Measurements from ENCODE around the gene TGIF2. TPM values are rescaled to one million over a fixed set of nuclear protein-coding genes. Genes with fewer than 3 reads are reported as not detected.
A peak's percentile ranks its signal among the peaks of the same experiment; 100 is the strongest.

The TGIF2 gene
- total RNA-seq, 1 donor from 2014 or later, result 13.4 TPM

- no peak overlapping the region for H3K4me3 ChIP-seq (ENCODE audit: low read depth, low read length)
Measured at GRCh38 chr20:36624068-36624943, 50.9 kb downstream of the TGIF2 start.

GRCh38 chr20:36624944-36625324 is 51.5 kb downstream of the TGIF2 start:
- DNase-seq (ENCODE audit: low read depth), result no peak
- TF ChIP-seq CTCF (conservative IDR thresholded peaks at IDR 0.05; ENCODE audit: low read depth, low read length), result no peak
- no peak overlapping the region for H3K4me3 ChIP-seq (ENCODE audit: low read depth, low read length)

More at GRCh38 chr20:36624068-36624943, 50.9 kb downstream of the TGIF2 start:
- TF ChIP-seq CTCF (conservative IDR thresholded peaks at IDR 0.05; ENCODE audit: low read depth, low read length), result no peak
- DNase-seq (ENCODE audit: low read depth), result no peak

GRCh38 chr20:36628076-36628475 is 54.7 kb downstream of the TGIF2 start:
- no peak overlapping the region for H3K4me3 ChIP-seq (ENCODE audit: low read depth, low read length)
- no peak for TF ChIP-seq CTCF (conservative IDR thresholded peaks at IDR 0.05; ENCODE audit: low read depth, low read length)
- DNase-seq (ENCODE audit: low read depth), result no peak

DNA sequence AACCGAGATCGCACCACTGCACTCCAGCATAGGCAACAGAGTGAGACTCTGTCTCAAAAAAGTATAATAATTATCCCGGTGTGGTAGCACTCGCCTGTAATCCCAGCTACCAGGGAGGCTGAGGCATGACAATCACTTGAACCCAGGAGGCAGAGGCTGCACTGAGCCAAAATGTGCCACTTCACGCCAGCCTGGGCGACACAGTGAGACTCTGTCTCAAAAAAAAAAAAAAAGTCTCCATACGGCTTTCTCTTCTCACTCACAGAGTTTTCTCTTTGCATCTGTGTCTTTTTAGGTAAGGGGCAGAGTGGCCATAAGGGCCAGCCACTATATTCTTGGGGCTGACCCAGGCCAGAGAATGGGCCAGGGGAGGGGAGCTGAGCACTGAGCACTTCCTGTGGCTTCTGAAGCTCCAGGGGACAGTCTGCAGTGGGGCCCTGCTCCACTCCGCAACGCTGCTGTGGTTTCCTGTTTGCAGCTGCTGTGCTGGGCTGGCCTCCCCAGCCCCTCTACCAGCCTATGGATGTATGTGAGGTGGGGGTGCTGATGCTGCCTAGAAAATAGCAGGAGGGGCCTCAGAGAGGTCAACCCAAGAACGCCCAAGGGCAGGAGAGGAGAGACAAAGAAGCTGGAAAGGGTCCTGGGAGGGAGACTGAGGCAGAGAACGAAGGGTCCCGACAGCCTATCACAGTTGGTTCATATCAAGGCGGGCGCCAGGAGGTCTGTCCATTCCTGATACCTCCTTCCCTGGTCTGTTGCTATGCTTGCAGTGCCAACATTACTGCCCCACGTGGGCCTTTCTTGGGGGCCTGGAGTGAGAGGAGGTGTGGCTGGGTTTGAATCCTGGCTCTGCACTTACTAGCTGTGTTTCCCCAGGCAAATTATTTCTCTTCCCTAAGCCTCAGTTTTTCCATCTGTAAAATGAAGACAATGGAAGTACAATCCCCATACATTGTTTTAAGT is 56.6 kb downstream of the TGIF2 start:
- no peak overlapping the region for H3K4me3 ChIP-seq (ENCODE audit: low read depth, low read length)
- TF ChIP-seq CTCF (conservative IDR thresholded peaks at IDR 0.05; ENCODE audit: low read depth, low read length), result no peak
- DNase-seq (ENCODE audit: low read depth), result no peak

DNA sequence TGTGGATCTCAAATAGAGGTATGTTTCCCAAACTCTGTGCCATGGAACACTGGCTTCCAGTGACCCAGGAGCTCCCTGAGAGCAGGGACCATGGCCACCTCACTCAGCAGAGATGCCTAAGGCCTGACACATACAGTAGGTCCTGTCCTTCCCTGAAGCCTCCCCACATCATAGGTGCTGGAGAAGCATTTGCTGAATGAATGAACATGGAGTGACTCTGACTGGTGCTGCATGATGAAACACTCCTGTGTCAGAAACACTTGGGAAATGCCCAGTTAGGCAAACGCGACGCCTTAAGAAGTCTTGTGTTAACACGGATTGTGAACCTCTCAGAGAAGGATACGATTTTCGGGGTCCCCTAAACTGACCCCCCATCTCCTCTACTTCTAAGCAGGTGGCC is 58.2 kb downstream of the TGIF2 start:
- no peak for TF ChIP-seq CTCF (conservative IDR thresholded peaks at IDR 0.05; ENCODE audit: low read depth, low read length)
- peak; percentile 74 for DNase-seq (ENCODE audit: low read depth)
- H3K4me3 ChIP-seq (ENCODE audit: low read depth, low read length), result no peak overlapping the region

DNA sequence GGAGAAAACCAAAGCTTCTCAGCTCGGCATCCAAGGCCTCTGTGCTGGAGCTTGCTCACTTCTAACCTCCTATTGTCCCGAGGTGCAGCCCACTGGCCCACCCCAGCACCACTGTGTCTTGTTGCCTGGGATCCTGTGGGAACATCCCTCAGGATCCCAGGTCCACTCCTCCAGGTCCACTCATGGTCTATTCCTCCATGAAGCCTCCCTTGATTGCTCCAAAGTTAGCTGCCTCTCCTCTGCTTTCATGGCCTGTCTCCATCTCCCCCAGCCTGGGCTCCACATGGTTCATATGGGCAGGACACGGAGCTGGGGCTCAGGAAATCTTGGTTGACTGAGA is 58.7 kb downstream of the TGIF2 start:
- TF ChIP-seq CTCF (conservative IDR thresholded peaks at IDR 0.05; ENCODE audit: low read depth, low read length), result no peak
- no peak for DNase-seq (ENCODE audit: low read depth)

More for the DNA sequence above, 58.7 kb downstream of the TGIF2 start:
- no peak overlapping the region for H3K4me3 ChIP-seq (ENCODE audit: low read depth, low read length)
